Stimulated activated CD8-positive, alpha-beta memory T cell treated with anti-CD3 and anti-CD28 coated beads, Interleukin-7, amount 100 ng/mL, for 24 hours (primary cell): Measurements from ENCODE around the gene BMP6.
"Not testable (repeated sequence)": the region's sequence is repeated elsewhere in the genome, so short reads cannot be mapped to it uniquely, and the experiment has no call there.

Experiments used
- DNase-seq: peaks from one replicate; pipeline ENCODE4 v3.0.0-alpha.2; 2020; ENCODE audit warnings: low read depth

The BMP6 gene

DNA sequence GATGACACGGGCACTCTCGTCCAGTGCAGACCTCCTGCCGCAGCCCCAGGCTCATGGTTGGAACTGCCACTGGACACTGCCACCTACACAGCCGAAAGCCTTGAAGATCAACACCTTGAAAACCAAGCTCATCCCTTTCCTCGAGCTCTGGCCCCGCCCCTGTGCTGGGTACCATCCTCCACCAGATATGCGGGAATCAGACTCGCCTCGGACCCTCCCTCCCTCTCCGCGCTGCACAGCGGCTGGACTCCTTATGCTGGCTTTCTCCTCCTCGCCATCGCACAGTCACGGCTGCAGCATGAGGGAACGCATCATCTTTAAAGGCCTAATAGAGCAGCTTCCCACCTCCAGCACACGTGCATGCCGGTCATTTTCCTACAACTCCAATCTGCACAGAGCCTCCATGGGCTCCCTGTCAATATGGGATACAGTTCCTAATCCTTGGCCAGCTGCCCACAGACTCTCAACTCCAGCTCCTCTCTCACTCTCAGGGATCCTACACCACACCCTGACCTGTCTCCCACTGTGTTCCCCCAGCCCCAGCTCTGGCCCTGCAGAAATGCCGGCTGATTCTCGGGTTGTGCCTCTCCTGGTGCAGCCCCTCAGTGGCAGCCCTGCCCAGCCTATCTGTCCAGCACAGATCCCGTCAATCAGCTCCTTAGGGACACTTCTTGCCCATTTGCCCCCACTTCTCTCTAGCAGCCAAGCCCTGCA, 161.5 kb downstream of the BMP6 start:
- no peak for DNase-seq

DNA sequence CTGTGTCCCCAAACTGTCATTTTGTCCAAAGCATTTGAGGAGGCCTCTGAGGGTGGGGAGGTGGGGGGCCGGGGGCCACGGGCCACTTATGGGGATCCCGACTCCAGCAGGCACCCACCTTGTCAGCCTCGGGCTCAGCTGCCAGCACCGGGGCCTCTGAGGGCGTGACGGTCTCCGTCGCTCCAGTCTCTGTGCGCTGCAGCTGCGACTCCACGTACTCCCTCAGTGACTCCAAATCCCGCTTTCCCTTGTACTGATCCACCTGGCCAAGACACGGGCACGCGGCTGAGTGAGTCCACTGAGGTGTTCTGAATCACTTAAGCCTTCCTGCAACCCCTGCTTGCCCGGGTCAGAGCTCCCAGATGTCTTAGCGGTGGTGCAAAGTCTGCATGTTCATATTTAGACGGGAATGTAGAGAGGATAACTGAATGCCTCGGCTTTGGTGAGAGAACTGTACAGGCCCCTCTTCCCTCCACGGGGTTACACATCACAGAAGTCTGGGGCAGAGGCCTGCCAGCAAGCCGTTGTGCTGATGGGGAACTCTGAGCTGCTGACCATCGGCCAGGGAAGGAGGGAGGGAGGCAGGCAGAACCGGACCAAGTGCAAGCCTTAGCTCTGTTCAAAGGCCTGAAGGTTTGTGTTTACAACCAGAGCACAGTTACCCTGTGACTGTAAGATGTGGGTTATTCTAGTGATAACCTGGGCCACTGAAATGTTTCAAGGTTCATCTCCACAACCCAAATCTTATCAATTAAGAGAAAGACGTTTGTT, 162.9 kb downstream of the BMP6 start:
- DNase-seq, result no peak

DNA sequence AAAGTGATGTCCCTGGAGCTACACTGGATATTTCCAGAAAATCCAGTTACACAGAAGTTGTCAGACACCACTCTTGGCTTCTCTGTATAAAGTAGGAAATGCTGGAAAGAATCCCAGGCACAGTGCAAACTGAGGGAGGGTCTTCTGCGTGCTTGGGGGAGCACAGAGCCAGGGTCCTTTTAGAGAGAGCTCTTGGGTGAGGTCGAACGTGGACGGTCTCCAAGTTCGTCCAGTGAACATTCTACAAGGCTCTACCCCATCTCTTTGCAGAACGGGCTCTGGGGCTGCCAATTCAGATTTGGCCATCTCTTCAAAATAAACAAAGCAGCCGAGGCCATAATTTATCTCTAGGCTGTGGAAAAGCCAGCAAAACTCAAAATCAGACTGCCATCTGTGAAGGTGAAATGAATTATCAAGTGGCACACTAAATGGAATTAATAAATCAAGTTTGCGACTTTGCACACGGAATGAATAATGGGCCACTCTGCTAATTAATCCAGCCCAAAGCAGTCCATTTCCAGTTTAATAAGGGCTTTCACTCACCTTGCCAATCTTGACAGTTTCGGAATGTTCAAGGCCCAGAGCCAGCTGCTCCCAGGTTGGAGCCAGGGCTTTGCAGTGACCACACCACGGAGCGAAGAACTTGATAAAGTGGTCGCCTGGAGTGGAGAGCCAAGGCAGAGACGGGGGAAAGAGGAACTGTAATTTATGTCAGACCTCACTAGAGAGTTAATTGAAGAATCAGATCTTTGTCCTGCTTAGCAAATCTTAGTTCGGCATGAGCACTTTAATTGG, 165.4 kb downstream of the BMP6 start:
- DNase-seq, result no peak

DNA sequence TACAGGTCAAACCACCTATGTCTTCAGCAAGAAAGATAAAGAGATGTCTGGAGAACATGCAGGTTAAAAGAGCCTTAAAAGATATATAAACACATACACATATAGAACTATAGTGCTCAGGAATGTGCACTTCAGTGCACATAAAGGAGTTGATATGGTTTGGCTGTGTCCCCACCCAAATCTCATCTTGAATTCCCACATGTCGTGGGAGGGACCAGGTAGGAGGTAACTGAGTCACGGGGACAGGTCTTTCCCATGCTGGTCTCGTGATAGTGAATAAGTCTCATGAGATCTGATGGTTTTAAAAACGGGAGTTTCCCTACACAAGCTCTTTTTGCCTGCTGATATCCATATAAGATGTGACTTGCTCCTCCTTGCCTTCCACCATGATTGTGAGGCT, 166.5 kb downstream of the BMP6 start:
- not testable (repeated sequence) for DNase-seq

DNA sequence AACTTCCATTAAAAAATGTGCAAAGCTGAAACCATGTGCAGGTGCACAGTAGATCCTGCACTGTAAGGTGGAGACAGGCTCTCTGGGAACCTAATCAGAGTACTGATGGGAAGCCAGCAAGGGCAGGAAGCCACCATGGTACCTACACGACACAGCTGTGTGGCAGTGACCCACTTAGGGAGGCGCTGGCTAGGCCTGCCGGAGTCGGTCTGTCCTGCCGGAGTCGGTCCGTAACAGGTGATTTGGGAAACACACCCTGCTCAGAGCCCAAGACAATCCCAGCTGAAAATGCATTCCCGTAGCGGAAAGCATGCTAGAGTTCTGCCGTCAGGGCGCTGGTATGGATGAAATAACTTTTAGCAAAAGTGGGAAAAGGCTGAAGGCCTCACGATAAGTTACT, 167.4 kb downstream of the BMP6 start:
- DNase-seq, result no peak

DNA sequence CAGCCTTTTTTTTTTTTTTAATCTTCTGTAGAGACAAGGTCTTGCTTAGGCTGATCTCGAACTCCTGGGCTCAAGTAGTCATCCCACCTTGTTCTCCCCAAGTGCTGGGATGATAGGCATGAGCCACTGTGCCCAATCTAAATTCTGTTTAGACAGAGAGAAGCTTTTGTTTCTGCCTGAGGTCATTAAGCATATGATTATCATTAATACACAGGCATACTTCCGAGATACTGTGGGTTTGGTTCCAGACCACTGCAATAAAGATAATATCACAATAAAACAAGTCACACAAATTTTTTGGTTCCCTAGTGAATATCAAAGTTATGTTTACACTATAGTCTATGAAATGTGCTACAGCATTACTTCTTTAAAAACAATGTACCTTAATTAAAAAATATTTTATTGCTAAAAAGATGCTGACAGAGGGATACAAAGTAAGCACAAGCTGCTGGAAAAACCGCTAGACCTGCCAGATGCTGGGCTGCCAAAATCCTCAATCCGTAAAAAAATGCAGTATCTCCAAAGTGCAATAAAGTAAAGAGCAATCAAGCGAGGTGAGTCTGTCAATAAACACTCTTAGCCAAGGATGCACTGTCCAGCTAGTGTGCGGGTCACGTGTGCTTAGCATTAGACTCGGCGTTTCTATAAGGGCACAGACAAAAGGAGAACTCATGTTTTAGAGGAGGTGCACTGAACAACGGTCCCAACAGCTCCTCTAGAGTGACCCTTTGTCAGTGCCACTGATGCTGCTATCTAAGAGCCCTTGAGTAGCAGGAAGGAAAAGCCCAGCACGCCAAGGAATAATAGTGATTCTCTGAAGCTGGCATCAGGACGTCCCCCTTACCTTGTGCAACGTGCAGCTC, 168.6 kb downstream of the BMP6 start:
- DNase-seq, result no peak

DNA sequence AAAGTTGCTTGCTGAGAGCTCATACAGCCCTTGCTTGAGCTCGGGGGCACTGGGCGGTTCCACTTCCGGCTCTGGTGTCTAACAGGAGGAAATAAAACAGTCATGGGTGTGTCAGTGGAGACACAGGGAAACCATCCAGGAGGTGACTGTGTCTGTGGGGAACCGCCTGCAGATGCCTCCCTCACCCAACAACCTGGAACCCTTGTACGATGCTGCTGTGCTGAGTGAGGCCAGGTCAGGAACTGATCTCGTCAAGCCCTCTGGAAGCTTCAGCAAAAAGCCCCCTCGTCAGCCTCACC, 169.2 kb downstream of the BMP6 start:
- DNase-seq, result no peak

DNA sequence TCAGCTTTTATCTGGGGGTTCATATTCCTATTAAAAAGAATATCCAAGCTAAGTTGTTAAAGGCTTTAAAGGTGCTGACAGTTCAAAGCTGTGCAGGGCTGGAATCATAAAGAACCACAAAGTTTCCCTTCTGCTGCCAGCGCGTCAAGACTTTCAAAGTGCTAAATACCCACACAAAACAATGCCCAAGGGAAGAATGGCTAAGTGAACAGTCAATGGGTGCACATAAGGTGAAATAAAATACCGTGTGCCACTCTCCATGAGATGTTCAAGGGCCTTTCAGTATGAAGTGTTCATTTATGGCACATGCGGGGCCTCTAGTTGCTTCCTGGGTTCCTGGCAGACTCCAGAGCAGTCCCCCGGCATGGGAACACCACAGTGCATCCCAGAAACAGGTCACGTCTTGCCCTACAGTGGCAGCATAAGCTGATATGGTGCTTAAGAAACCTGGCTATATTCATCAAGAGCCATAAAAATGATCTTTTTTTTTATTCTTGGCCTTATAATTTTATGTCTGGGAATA, 170.6 kb downstream of the BMP6 start:
- DNase-seq, result no peak

DNA sequence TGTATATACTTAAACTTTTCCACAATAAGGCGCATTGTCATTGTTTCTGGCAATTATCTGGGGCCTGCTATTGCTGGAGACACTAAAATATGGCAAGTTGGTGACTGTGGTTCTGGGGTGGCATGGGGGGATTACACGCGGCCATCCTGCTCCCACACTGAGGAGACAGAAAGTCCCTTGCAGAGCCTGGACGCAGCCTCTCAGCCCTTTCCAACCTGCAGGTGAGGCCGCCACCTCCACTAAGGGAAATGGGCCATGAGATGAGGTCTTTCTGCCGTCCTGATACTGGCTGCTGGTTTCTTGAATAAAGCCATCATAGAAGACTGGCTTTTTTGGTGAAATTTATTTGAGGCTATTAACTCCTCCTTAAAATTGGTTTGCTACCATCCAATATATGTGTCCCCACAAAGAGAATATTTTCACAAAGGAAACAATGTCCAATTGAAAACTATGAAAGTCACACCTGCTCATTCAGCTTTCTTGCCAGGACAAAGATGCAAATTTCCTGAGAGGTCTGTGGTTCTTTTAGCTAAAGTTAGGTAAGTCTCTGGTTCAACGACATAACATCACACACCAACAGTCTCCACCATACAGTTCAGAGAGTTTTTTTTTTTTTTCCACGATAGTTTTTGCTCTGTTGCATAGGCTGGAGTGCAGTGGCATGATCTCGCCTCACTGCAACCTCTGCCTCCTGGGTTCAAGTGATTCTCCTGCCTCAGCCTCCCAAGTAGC, 171.7 kb downstream of the BMP6 start:
- DNase-seq, result no peak

DNA sequence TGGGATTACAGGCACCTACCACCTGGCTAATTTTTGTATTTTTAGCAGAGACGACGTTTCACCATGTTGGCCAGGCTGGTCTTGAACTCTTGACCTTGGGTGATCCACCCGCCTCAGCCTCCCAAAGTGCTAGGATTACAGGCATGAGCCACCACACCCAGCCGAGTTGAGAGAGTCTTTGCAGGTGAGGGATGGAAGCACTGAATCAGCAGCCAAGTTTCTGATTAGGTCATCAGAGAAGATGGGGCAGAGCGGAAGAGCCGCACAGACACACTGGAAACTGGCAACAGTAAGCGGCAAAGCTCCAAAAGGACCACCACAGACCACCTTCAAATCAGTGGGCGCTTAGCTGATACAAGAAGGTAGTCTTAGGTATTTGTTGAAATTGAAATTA, 172.3 kb downstream of the BMP6 start:
- DNase-seq, result not testable (repeated sequence)

DNA sequence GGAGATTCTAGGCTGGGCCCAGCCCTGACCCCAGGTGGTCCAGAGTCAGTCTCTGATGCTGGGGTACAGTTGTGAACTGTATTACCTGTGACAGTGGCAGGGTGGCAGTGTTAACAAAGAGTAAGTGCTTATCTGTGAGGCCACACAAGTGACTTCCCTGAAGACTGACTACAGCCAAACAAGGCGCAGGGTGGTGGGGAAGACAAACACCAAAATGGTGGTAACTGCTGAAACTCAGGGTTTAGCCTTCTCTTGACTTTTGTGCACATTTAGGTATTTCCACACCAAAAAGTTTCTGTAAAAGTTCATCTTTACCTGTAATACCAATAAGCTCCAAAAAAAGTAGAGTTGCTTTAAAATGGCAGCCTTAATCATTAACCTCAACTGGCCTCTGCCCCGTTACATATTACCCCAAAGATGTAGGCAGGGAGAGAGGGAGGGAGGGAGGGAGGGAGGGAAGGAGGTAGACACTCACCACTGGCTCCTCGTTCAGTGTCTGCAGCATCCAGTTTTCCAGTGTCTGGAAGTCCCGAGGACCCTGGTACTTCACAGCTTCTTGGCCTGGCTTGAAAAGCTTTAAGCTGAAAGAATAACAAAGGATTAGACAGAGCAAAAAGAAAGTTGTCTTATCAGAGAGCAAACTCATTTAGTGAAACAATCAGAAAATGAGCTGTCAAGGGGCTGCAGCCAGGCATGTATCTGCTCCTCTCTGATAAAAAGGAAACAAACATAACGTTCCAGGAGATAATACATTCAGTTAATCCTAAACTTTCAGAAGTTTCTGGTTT, 173.4 kb downstream of the BMP6 start:
- DNase-seq, result no peak

DNA sequence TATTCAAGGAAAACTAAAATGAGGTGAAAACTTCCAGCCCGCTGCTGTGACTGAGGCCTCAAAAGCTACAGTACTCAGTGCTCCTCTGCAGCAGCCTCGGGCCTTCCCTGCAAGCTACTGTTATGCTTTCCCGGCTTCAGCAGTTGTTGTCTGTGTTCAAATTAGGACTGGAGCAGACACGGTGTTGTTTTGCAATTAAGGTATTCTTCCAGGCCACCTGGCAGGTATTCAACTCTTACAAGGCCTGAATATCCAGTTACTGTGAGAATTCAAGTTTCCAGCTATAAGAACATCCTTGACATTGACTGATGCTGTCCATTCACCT, 174.0 kb downstream of the BMP6 start:
- no peak for DNase-seq

DNA sequence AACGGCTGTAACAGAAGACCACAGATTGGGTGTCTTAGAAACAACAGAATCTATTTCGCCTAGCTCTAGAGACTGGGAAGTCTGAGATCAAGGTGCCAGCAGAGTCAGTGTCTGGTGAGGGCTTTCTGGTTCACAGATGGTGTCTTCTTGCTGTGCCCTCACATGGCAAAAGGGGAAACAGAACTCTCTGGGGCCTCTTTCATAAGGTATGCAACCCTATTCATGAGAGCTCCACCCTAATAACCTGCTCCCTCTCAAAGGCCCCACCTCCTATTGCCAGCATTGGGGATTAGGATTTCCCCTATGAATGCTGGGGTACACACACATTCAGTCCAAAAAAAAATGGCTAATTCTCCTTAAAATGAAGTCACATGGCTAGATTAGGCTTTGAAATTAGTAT, 174.7 kb downstream of the BMP6 start:
- DNase-seq, result no peak

DNA sequence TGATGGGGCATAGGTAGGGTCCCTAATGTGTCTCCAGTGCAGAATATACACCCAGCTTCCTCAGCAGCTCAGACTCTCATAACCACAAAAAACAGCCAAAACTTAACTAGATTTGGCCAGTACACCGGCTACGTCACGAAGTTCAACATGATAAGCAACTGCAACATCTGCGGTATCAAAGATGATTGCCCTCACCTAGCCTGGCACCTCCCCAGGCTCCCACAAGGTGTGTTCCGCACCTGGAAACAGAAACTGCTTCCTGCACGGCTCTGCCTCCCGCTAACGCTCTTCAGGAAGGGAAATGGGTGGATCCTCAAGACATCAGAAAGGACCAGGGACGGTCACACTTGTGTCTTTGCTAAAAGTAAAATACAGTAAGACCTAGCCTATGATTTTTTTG, 175.2 kb downstream of the BMP6 start:
- no peak for DNase-seq

DNA sequence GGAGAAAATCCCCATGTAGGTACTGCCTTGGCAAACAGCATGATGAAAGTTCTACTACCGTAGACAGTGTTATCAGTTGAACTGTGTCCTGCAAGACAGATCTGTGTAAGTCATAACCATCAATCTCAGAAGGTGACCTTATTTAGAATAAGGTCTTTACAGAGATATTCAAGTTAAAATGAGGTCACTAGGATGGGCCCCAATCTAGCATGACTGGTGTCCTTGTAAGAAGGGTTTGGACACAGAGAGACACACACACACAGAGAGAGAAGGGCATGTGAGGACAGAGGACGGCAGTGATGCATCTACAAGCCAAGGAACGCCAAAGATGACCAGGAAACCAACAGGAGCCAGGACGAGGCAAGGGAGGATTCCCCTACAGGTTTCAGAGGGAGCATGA, 175.9 kb downstream of the BMP6 start:
- no peak for DNase-seq

DNA sequence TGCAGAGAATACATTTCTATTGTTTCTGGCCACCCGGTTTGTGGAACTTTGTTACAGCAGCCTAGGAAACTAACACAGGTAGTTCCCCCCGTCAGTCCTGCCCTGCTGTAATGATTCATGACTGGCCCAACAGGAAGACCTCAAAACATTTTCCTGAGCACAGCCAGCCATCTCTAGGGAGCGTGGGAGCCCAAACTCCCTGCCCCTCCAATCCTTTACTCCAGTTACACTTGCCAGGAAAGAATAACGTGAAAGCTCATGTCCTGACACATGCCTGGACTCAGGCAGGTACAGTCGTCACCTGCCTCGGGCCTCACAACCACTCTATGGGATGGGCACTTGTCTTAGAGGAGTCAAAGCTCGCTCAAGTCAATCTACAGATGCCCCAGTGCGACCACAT, 176.3 kb downstream of the BMP6 start:
- no peak for DNase-seq

DNA sequence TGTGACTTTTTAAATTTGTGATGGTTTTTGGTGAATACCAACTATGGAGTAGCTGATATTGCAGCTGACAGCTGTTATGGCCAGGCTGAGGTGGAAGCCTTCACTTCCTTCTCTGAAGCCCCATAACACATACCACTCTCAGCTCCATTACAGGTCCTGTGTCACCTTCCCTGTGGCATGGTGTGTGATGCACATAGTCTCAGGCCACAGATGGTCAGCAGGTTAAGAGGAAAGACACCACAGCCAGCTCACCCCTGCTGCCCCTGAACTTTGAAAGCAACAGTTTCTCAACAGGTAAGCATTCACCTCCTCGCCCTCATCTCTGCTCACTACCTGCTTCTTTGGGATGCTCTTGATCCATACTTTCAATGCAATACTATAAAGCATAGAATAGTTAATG, 177.0 kb downstream of the BMP6 start:
- no peak for DNase-seq

DNA sequence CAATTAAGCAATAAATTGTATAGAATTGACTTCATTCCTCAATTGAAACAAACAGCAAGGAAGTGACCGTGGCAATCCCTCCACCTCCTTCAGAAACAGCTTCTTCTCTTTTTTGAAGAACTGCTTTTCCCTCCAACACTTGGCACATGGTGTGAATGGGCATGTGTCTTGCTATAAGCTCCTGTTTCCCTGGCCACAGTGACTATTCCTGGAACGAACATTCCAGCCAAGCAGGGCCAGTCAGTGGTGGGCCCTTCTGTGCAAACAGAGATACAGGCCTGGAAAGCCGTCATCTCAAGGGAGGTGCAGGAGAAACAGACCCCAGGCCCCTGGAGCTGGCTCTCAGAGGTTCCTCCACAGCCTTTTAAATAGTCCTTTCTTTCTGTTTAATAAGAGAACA, 177.8 kb downstream of the BMP6 start:
- no peak for DNase-seq

DNA sequence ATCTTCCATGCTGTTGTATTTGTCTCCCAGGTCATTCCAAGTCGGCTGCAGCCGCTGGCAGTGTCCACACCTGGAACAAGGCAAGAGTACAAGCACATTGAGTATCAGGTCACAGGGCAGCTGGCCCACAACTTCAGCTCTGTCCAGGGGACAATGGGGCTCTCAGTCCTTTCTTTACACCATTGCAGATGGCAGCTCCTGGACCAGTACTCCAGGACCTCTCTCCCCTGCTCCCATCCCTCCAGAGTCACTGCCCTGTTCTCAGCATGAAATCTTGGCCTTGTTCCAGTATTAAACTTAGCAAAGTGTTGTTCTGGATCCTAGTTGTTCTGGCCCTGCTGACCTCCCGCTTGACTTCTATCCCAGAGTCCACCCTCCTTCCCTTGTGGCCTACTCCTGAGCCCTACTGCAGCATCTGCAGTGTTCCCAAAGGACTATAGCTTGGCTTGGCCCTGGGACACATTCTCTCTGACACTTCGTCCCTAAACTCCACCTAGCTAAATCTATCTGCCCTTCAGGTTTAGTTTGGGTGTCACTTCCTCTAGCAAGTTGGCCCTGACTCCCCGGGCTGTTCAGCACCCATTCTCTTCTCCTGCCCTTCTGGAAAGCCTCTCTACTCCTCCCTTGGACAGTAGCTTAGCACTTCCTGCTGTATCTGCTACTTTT, 178.9 kb downstream of the BMP6 start:
- no peak for DNase-seq

DNA sequence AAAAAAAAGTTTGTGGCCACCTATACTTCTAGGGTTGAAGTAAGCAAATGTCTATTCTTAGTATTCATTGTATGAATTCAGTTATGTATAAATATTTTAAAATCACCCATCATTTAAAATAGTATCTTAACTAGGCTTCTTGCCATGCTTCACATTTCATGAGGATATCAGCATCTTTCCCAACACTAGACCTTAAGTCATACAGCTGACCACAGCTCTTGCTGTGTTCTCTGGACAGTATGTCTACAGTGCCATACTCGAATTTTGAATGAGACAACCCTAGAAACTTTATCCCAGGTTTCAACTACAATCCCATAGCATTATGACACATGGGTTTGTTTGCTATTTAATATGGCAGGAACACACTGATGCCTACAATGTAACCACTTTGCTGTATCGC, 179.5 kb downstream of the BMP6 start:
- no peak for DNase-seq
